ENCODE results near the gene CLIP1. TPM values are rescaled to one million over a fixed set of nuclear protein-coding genes. Genes with fewer than 3 reads are reported as not detected.

The CLIP1 gene
- total RNA-seq, 4 donors from 2014 or later: 78.7 to 147 (median 118) TPM

DNA sequence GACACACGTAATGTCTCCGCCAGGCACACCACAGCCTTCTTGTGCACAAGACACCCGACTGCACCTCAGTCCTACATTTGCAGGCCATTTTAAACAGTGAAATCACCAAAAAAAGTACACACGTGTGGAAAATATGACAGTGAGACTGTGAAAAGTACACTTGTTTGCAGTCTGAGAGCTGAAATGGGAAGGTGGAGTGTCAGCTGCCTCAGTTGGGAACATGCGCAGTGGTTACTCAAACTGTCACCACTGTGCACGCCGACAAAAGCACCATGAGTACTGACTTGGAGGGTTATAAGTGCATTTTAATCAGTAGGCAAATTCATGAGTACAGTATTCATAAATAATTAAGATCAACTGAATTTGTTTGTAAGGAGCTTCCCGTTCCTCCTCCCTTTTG lies 171.9 kb downstream of the CLIP1 start:
- intact Hi-C loops (cut with DNase I): no loop called here
- H3K27ac ChIP-seq: no peak overlapping the region
- 91% methylated on average over 8 of the region's 8 CpGs for WGBS, 2 donors
- no peak for DNase-seq
- TF ChIP-seq, protein P1, sequence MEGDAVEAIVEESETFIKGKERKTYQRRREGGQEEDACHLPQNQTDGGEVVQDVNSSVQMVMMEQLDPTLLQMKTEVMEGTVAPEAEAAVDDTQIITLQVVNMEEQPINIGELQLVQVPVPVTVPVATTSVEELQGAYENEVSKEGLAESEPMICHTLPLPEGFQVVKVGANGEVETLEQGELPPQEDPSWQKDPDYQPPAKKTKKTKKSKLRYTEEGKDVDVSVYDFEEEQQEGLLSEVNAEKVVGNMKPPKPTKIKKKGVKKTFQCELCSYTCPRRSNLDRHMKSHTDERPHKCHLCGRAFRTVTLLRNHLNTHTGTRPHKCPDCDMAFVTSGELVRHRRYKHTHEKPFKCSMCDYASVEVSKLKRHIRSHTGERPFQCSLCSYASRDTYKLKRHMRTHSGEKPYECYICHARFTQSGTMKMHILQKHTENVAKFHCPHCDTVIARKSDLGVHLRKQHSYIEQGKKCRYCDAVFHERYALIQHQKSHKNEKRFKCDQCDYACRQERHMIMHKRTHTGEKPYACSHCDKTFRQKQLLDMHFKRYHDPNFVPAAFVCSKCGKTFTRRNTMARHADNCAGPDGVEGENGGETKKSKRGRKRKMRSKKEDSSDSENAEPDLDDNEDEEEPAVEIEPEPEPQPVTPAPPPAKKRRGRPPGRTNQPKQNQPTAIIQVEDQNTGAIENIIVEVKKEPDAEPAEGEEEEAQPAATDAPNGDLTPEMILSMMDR (IDR thresholded peaks at IDR 0.05): no peak
- no peak for TF ChIP-seq POLR2A (IDR thresholded peaks at IDR 0.05)
- peaks cover 0 to 79% (median 10%) of the 10 kb centered on the region in 3 donors for H3K36me3 ChIP-seq
- no peaks in the 10 kb centered on the region for H3K9me3 ChIP-seq
- no peaks in the 10 kb centered on the region for H3K27me3 ChIP-seq
- H3K4me1 ChIP-seq: no peaks in the 10 kb centered on the region
- H3K4me3 ChIP-seq: no peak overlapping the region

DNA sequence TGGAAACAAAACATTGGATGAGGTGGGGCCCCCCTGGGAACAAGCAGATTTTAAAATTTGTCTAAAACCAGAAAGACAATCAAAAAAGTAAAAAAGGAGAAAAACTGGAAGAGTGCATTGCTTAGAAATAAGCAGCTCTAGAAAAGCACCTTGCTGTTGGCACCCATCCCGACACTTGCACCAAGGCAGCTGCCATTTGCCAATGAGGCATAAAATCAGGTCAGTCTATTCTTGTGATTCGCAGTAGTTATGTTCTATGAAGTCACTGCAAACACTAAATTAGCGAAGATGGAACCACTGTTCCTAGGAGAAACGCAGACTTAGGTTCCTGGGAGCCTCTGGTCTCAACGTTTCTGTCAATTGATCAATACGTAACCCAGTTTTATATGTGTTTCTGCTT lies 172.4 kb downstream of the CLIP1 start:
- no peak for TF ChIP-seq POLR2A (IDR thresholded peaks at IDR 0.05)
- Histone ChIP-seq H3K4me1 (no peaks in the 10 kb centered on the region), H3K27me3 (no peaks in the 10 kb centered on the region), H3K4me3 (no peak overlapping the region), H3K27ac (no peak overlapping the region), H3K9me3 (no peaks in the 10 kb centered on the region), H3K36me3 (peaks cover 0 to 76% (median 10%) of the 10 kb centered on the region in 3 donors)
- 93% methylated on average over 6 of the region's 6 CpGs for WGBS, 2 donors
- no peak for DNase-seq
- intact Hi-C loops (cut with DNase I): no loop called here

DNA sequence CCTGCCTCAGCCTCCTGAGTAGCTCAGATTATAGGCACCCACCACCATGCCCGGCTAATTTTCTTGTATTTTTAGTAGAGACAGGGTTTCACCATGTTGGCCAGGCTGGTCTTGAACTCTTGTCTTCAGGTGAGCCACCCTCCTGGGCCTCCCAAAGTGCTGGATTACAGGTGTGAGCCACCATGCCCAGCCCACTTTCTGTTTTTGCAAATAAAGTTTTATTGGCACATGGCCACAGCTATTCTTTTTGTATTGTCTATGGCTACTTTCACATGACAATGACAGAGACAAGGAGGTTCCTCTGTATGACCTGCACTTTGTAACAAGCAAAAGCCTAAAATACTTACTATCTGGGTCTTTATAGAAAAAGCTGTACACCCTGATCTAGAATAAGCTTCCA lies 176.9 kb downstream of the CLIP1 start:
- TF ChIP-seq POLR2A (IDR thresholded peaks at IDR 0.05): no peak
- TF ChIP-seq, protein P1 (IDR thresholded peaks at IDR 0.05): no peak
- Histone ChIP-seq H3K9me3 (no peaks in the 10 kb centered on the region), H3K27ac (no peak overlapping the region), H3K36me3 (peaks cover 0 to 80% (median 23%) of the 10 kb centered on the region in 3 donors), H3K27me3 (no peaks in the 10 kb centered on the region), H3K4me3 (no peak overlapping the region), H3K4me1 (no peaks in the 10 kb centered on the region)
- DNase-seq: no peak
- intact Hi-C loops (cut with DNase I): no loop called here
- 100% methylated on average over 1 of the region's 1 CpG for WGBS, 2 donors

DNA sequence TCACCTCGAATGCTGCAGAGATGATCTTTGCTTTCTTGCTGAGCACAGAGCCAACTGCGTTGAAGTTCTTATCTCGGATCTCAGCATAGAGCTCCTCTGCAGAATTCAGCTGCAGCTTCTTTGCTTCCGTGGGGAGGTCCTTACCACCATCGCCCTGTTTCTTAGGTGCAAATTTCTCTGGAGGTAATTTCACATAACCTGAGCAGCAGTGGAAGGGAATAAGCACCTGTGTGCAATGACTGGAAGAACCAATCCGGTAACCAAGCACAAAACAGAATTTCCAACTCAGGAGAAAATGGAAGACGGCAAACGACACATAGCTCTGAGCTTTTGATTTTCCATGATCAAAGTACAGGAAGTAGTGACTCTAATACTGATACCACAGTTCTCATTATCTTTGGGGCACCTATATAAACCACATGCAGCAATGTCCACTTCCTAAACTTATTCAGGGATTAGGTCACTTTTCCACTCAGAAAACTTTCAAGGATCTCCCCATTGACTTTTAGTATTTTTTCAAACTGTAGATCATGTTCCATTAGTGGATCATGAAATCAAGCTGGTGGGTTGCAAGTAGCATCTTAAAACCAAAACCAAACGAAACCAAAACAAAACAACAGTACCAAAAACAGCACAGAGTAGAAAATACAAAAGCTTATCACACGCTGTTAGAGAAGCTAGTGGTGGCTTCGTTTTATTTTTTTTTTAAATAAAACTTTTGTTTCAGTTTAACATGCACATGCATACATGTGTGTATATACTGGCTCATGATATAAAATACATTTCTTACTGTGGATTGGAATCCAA lies 177.7 kb downstream of the CLIP1 start:
- Histone ChIP-seq H3K4me3 (no peak overlapping the region), H3K27me3 (no peaks in the 10 kb centered on the region), H3K9me3 (no peaks in the 10 kb centered on the region), H3K36me3 (peaks cover 0 to 80% (median 20%) of the 10 kb centered on the region in 3 donors), H3K4me1 (no peaks in the 10 kb centered on the region), H3K27ac (no peak overlapping the region)
- no peak for DNase-seq
- intact Hi-C loops (cut with DNase I): no loop called here
- TF ChIP-seq POLR2A (IDR thresholded peaks at IDR 0.05): no peak
- TF ChIP-seq, protein P1 (IDR thresholded peaks at IDR 0.05): no peak
- 70 to 81% methylated on average over 10 to 11 of the region's 11 CpGs for WGBS, 2 donors

DNA sequence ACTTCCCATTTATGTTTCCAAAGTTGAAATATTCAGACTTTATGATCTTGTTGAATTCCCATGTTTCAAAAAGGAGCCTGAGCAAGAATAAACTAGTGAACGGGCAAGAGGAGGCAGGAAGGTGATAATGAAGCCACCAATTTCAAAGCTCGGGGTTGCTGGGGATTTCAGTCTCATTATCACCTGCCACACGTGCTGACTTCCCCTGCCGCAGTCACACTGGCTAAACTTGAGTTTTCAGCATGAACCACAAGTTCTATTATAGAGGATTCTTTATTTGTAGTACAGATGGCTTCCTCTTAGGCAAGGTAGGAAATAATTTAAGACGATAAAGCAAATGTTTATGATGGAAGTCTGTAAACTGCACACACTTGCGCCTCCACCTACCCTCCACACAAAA lies 178.5 kb downstream of the CLIP1 start:
- H3K9me3 ChIP-seq: no peaks in the 10 kb centered on the region
- H3K36me3 ChIP-seq: peaks cover 0 to 80% (median 14%) of the 10 kb centered on the region in 3 donors
- no peaks in the 10 kb centered on the region for H3K27me3 ChIP-seq
- TF ChIP-seq POLR2A (IDR thresholded peaks at IDR 0.05): no peak
- 67 to 76% methylated on average over 6 of the region's 6 CpGs for WGBS, 2 donors
- H3K4me1 ChIP-seq: no peaks in the 10 kb centered on the region
- intact Hi-C loops (cut with DNase I): no loop called here
- DNase-seq: no peak
- no peak overlapping the region for H3K4me3 ChIP-seq
- H3K27ac ChIP-seq: no peak overlapping the region

DNA sequence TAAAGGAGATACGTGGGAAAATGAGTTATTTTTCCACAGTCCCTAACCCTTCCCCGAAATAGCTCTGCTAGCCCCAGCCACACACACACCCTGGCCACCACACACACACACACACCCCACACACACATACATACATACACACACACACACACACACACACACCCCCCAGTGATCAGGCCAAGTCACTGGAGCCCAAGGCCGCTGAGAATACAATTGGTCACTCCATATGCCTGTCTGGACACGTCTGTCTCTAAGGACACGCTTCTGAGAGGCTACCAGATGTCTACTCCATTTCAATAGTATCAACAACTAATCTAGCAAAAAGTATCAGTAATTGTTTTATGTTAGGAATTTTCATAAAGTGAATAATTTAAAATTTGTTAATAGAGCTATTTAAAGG lies 183.6 kb downstream of the CLIP1 start:
- no peak for DNase-seq
- peaks cover 4 to 94% (median 22%) of the 10 kb centered on the region in 3 donors for H3K36me3 ChIP-seq

More for the DNA sequence above, 183.6 kb downstream of the CLIP1 start:
- H3K4me3 ChIP-seq: no peak overlapping the region
- no peak overlapping the region for H3K27ac ChIP-seq
- intact Hi-C loops (cut with DNase I): no loop called here
- no peaks in the 10 kb centered on the region for H3K4me1 ChIP-seq
- no peaks in the 10 kb centered on the region for H3K9me3 ChIP-seq
- TF ChIP-seq, protein P1 (IDR thresholded peaks at IDR 0.05): no peak
- no peak for TF ChIP-seq POLR2A (IDR thresholded peaks at IDR 0.05)
- no peaks in the 10 kb centered on the region for H3K27me3 ChIP-seq
- WGBS, 2 donors: 85 to 87% methylated on average over 5 of the region's 5 CpGs

Measured in esophagus squamous epithelium (tissue), 5 donors.